ENCODE data around the gene OSER1.

GRCh38 chr20:44181611-44182010 lies 29.0 kb downstream of the OSER1 start:
- TF ChIP-seq CTCF (IDR thresholded peaks at IDR 0.05) (no peak), POLR2A (IDR thresholded peaks at IDR 0.05) (no peak)

Data from lower leg skin (tissue), 3 donors.